ENCODE data around the gene ARFGAP2.
A peak's percentile ranks its signal among the peaks of the same experiment; 100 is the strongest.
"Not testable (repeated sequence)": the region's sequence is repeated elsewhere in the genome, so short reads cannot be mapped to it uniquely, and the experiment has no call there.

ARFGAP2 gene
- total RNA-seq = 135 to 148 (median 140) reads per million in 3 experiments

- DNase-seq = peak; percentile 97
Observed at GRCh38 chr11:47176328-47177228, at the start of gene ARFGAP2. ARFGAP2 (minus strand) TSS chr11:47176879; CDS start chr11:47176853, 26 bp downstream.

GRCh38 chr11:47225552-47226400 lies 49.1 kb upstream of the ARFGAP2 start:
- DNase-seq = no peak

GRCh38 chr11:47222696-47223095 lies 46.0 kb upstream of the ARFGAP2 start:
- no peak for DNase-seq

GRCh38 chr11:47220401-47220821 lies 43.7 kb upstream of the ARFGAP2 start:
- no peak for DNase-seq

GRCh38 chr11:47216121-47216798 lies 39.6 kb upstream of the ARFGAP2 start:
- no peak for DNase-seq

GRCh38 chr11:47215366-47215910 lies 38.8 kb upstream of the ARFGAP2 start:
- no peak for DNase-seq

- DNase-seq = peak; percentile 82
Observed at GRCh38 chr11:47213950-47214565, 37.4 kb upstream of the ARFGAP2 start.

- DNase-seq = no peak
Observed at GRCh38 chr11:47212938-47213337, 36.3 kb upstream of the ARFGAP2 start.

- DNase-seq = no peak
Observed at GRCh38 chr11:47208628-47209027, 31.9 kb upstream of the ARFGAP2 start.

GRCh38 chr11:47208008-47208552 lies 31.4 kb upstream of the ARFGAP2 start:
- DNase-seq = not testable (repeated sequence)

GRCh38 chr11:47207459-47207858 lies 30.8 kb upstream of the ARFGAP2 start:
- DNase-seq = no peak

GRCh38 chr11:47206577-47206976 lies 29.9 kb upstream of the ARFGAP2 start:
- DNase-seq = not testable (repeated sequence)

GRCh38 chr11:47204637-47204989 lies 27.9 kb upstream of the ARFGAP2 start:
- DNase-seq = no peak

- no peak for DNase-seq
Observed at GRCh38 chr11:47202576-47202975, 25.9 kb upstream of the ARFGAP2 start.

- no peak for DNase-seq
Observed at GRCh38 chr11:47201015-47201414, 24.3 kb upstream of the ARFGAP2 start.

- DNase-seq = not testable (repeated sequence)
Observed at GRCh38 chr11:47198161-47198560, 21.5 kb upstream of the ARFGAP2 start.

- no peak for DNase-seq
Observed at GRCh38 chr11:47192111-47192510, 15.4 kb upstream of the ARFGAP2 start.

- DNase-seq = not testable (repeated sequence)
Observed at GRCh38 chr11:47191137-47191536, 14.5 kb upstream of the ARFGAP2 start.

GRCh38 chr11:47189100-47189834 lies 12.6 kb upstream of the ARFGAP2 start:
- no peak for DNase-seq

- DNase-seq = no peak
Observed at GRCh38 chr11:47188259-47188658, 11.6 kb upstream of the ARFGAP2 start.

- no peak for DNase-seq
Observed at GRCh38 chr11:47187723-47188122, 11.0 kb upstream of the ARFGAP2 start.
